Hematopoietic multipotent progenitor cell treated with erythropoietin and hydrocortisone succinate and interleukin-3 and kit ligand, for 17 days (in vitro differentiated cells): ENCODE results near the gene IGFLR1.
"Not testable (repeated sequence)": the region's sequence is repeated elsewhere in the genome, so short reads cannot be mapped to it uniquely, and the experiment has no call there.

Experiments used
- DNase-seq: peaks from one replicate; pipeline ENCODE4 v3.0.0-alpha.2; 2015; ENCODE audit warnings: low spot score

Gene IGFLR1

GRCh38 chr19:35704218-35704617 lies 38.0 kb downstream of the IGFLR1 start, which contains the start of gene ZBTB32:
ZBTB32 (plus strand) TSS chr19:35704558; CDS start chr19:35714627, 10,069 bp downstream.
- DNase-seq = no peak

- no peak for DNase-seq
Observed at GRCh38 chr19:35703343-35703742, 38.9 kb downstream of the IGFLR1 start.

GRCh38 chr19:35702223-35703012 lies 39.8 kb downstream of the IGFLR1 start:
- DNase-seq = peak; percentile 89

- no peak for DNase-seq
Observed at GRCh38 chr19:35696835-35697234, 45.4 kb downstream of the IGFLR1 start.

GRCh38 chr19:35695895-35696422 lies 46.3 kb downstream of the IGFLR1 start:
- no peak for DNase-seq

- peak; percentile 94 for DNase-seq
Observed at GRCh38 chr19:35693835-35694599, 48.2 kb downstream of the IGFLR1 start.

- no peak for DNase-seq
Observed at GRCh38 chr19:35693422-35693821, 48.8 kb downstream of the IGFLR1 start.

- DNase-seq = no peak
Observed at GRCh38 chr19:35692010-35692409, 50.2 kb downstream of the IGFLR1 start.

GRCh38 chr19:35691106-35691505 lies 51.1 kb downstream of the IGFLR1 start:
- DNase-seq = not testable (repeated sequence)

- DNase-seq = no peak
Observed at GRCh38 chr19:35689836-35690235, 52.4 kb downstream of the IGFLR1 start.
